GM12878 (cell line): ENCODE data around the gene HACE1. TPM values are rescaled to one million over a fixed set of nuclear protein-coding genes. Genes with fewer than 3 reads are reported as not detected.

Source experiments
- ATAC-seq: fragments of 200-7000 bp; cut with Tn5 transposase; 3 replicates; pipeline ENCODE4 v1.9.1; 2020; ENCODE audit warnings: mild to moderate bottlenecking, moderate library complexity
- BruUV-seq: library from RNA; stranded (reverse); fragments of 400-500 nt; replicated peaks from 2 replicates; lab custom pipeline; 2021; lab: Mats Ljungman, UMichigan
- CTCF ChIA-PET: fragments of 300-600 bp; sonication (Branson Sonifier 250); formaldehyde crosslinking; extraction: SDS; loops from one replicate; lab custom pipeline; 2021; ENCODE audit warnings: inconsistent platforms; lab: Yijun Ruan, JAX
- POLR2A ChIA-PET: fragments of 350-600 bp; formaldehyde crosslinking; extraction: SDS; loops from one replicate; lab custom pipeline; 2021; ENCODE audit warnings: inconsistent platforms; lab: Charles Lee
- RAD21 ChIA-PET: fragments of 300-600 bp; sonication (Branson Sonifier 250); formaldehyde crosslinking; loops from one replicate; lab custom pipeline; 2023; ENCODE audit warnings: antibody characterized with exemption; ENCODE audit not compliant: unreplicated experiment; lab: Charles Lee
- SMC1A ChIA-PET: fragments of 300-600 bp; sonication (Branson Sonifier 250); formaldehyde crosslinking; loops from one replicate; lab custom pipeline; 2023; ENCODE audit not compliant: unreplicated experiment, uncharacterized antibody; lab: Charles Lee
- DNase-seq: peaks from one replicate; pipeline ENCODE4 v3.0.0-alpha.2; 2011; ENCODE audit warnings: low read depth, low spot score
- FAIRE-seq: peaks from 3 replicates; lab custom pipeline; 2011; peaks lifted over from hg19 to GRCh38; lab: Jason Lieb, UNC
- H2AFZ ChIP-seq: 2 replicates; pipeline ENCODE4 v1.6.0; 2011; ENCODE audit warnings: low read depth, low read length, control low read depth; ENCODE audit not compliant: control insufficient read depth
- H3K27ac ChIP-seq: 2 replicates; pipeline ENCODE4 v1.5.1; 2011; ENCODE audit warnings: control low read depth; ENCODE audit not compliant: control insufficient read depth, insufficient read depth
- H3K27me3 ChIP-seq, 2 experiments: replicated peaks in 1 of 2; 2 replicates each; pipeline versions ENCODE4 v1.6.0 to v1.6.1; 2011; ENCODE audit warnings: low read length in 1 of 2; ENCODE audit not compliant: control insufficient read depth in 2 of 2, insufficient read depth in 2 of 2
- H3K36me3 ChIP-seq, 2 experiments: 2 replicates each; pipeline ENCODE4 v1.5.1; 2011; ENCODE audit warnings: low read length in 1 of 2; ENCODE audit not compliant: control insufficient read depth in 2 of 2, insufficient read depth in 2 of 2
- H3K4me1 ChIP-seq: 2 replicates; pipeline ENCODE4 v1.6.1; 2011; ENCODE audit warnings: mild to moderate bottlenecking, low read length, moderate library complexity, mixed read lengths; ENCODE audit not compliant: control insufficient read depth, insufficient read depth
- H3K4me2 ChIP-seq: 2 replicates; pipeline ENCODE4 v1.6.0; 2011; ENCODE audit warnings: control low read depth; ENCODE audit not compliant: control insufficient read depth, insufficient read depth
- H3K4me3 ChIP-seq: fragments of 200-600 bp; sonication (generic); 2 replicates; pipeline ENCODE4 v1.5.1; 2016
- H3K79me2 ChIP-seq: 2 replicates; pipeline ENCODE4 v1.6.0; 2011; ENCODE audit warnings: low read length; ENCODE audit not compliant: control insufficient read depth, insufficient read depth
- H3K9ac ChIP-seq: 2 replicates; pipeline ENCODE4 v1.8.0; 2011; ENCODE audit warnings: low read length, control low read depth, mixed read lengths; ENCODE audit not compliant: control insufficient read depth, insufficient read depth
- H3K9me3 ChIP-seq: replicated peaks from 3 replicates; pipeline ENCODE4 v1.5.1; 2011; ENCODE audit warnings: mild to moderate bottlenecking, low read length; ENCODE audit not compliant: control insufficient read depth, insufficient read depth
- H4K20me1 ChIP-seq: 2 replicates; pipeline ENCODE4 v1.6.0; 2011; ENCODE audit not compliant: control insufficient read depth, insufficient read depth
- BACH1 ChIP-seq: fragments of 450-650 bp; IDR thresholded peaks from 2 replicates; pipeline ENCODE4 v1.6.1; 2017; ENCODE audit warnings: mild to moderate bottlenecking, borderline replicate concordance
- BMI1 ChIP-seq: fragments of 450-650 bp; IDR thresholded peaks from 2 replicates; pipeline ENCODE4 v1.6.1; 2016; ENCODE audit warnings: mild to moderate bottlenecking, moderate library complexity, borderline replicate concordance
- GATAD2B ChIP-seq: fragments of 450-650 bp; conservative IDR thresholded peaks from 2 replicates; pipeline ENCODE4 v1.6.1; 2017; ENCODE audit warnings: low read depth, mild to moderate bottlenecking, moderate library complexity
- IKZF2 ChIP-seq, 2 experiments: fragments of 450-650 bp; IDR thresholded peaks; 2 replicates each; pipeline ENCODE4 v1.6.1; 2017; ENCODE audit warnings: mild to moderate bottlenecking in 2 of 2, moderate library complexity in 2 of 2
- IRF3 ChIP-seq: fragments of 450-650 bp; IDR thresholded peaks from 2 replicates; pipeline ENCODE4 v1.6.1; 2014; ENCODE audit warnings: mild to moderate bottlenecking
- MYB ChIP-seq: fragments of 150-350 bp; IDR thresholded peaks from 2 replicates; pipeline ENCODE4 v1.6.1; 2014; ENCODE audit warnings: mild to moderate bottlenecking, low read depth, low read length, borderline replicate concordance
- PRDM15 ChIP-seq: fragments of 450-650 bp; formaldehyde crosslinking; IDR thresholded peaks from 2 replicates; pipeline ENCODE4 v1.4.0; 2020; ENCODE audit warnings: mild to moderate bottlenecking, moderate library complexity
- RCOR1 ChIP-seq: conservative IDR thresholded peaks from 2 replicates; pipeline ENCODE4 v1.6.1; 2012; ENCODE audit warnings: low read depth, low read length, improper control_type of control experiment
- SMARCA5 ChIP-seq: fragments of 450-650 bp; IDR thresholded peaks from 2 replicates; pipeline ENCODE4 v1.6.1; 2017; ENCODE audit warnings: mild to moderate bottlenecking
- SRF ChIP-seq, 2 experiments: IDR thresholded peaks; 2 replicates each; pipeline ENCODE4 v1.6.1; 2011; ENCODE audit warnings: low read depth in 2 of 2, low read length in 2 of 2, mild to moderate bottlenecking in 1 of 2, moderate library complexity in 1 of 2
- TARDBP ChIP-seq: IDR thresholded peaks from 2 replicates; pipeline ENCODE4 v1.6.1; 2016; ENCODE audit warnings: borderline replicate concordance
- TCF7 ChIP-seq: IDR thresholded peaks from 2 replicates; pipeline ENCODE4 v1.6.1; 2014; ENCODE audit warnings: antibody characterized with exemption, borderline replicate concordance
- ZBTB33 ChIP-seq: fragments of 450-650 bp; IDR thresholded peaks from 2 replicates; pipeline ENCODE4 v1.6.1; 2017; ENCODE audit warnings: mild to moderate bottlenecking
- ZZZ3 ChIP-seq: IDR thresholded peaks from 2 replicates; pipeline ENCODE4 v1.6.1; 2011; ENCODE audit warnings: low read depth; ENCODE audit not compliant: control insufficient read depth, insufficient read length
- WGBS: methylation state at CpG from one replicate; pipeline ENCODE4 v1.1.6; 2016; ENCODE audit warnings: low lambda C conversion rate; ENCODE audit not compliant: insufficient replicate concordance, insufficient coverage; ENCODE audit errors: missing lambda C conversion rate; 5-methylcytosine and 5-hydroxymethylcytosine counted together
- in situ Hi-C: fragments of 300-500 bp; cut with MboI; formaldehyde crosslinking; loops from 9 replicates; pipeline ENCODE4 v1.14.3; 2018; ENCODE audit warnings: mixed read lengths
- intact Hi-C: fragments of 100-400 bp; cut with micrococcal nuclease; formaldehyde crosslinking; loops from one replicate; pipeline ENCODE4 v1.14.2; 2022; ENCODE audit not compliant: unreplicated experiment
- polyA plus RNA-seq, 11 experiments: library from polyadenylated mRNA; depleted of rRNA in 4 of 11; unstranded in 6 of 11; stranded (reverse) in 5 of 11; fragments of >200 nt; fragmentation: Nextera tagmentation in 4 of 11; fragmentation: Illumina TruSeq in 1 of 11; extraction: Ambion mirVana in 4 of 11; extraction: Trizol in 1 of 11; gene quantifications; 1 replicate in 1 of 11; 2 replicates in 10 of 11; pipeline versions ENCODE4 v1.2.1 to v1.2.3, GENCODE V29; 2011 to 2016; ENCODE audit warnings: inconsistent platforms in 2 of 11, missing spikeins in 2 of 11, low read depth in 1 of 11
- total RNA-seq, 4 experiments: library from RNA; depleted of rRNA in 3 of 4; stranded (reverse); fragments of >200 nt in 3 of 4; fragmentation: Illumina TruSeq in 1 of 4; extraction: Trizol in 1 of 4; gene quantifications; 2 replicates each; pipeline versions ENCODE4 v1.2.1 to v1.2.3, GENCODE V29; 2013 to 2021

HACE1 gene
- total and polyA plus RNA-seq, 10 of the 15 experiments (the other 5 are each of a cell fraction or from before 2014, with no cell fraction given), result 1.6 to 16.9 (median 5.6) TPM

GRCh38 chr6:104843229-104843628 lies 16.5 kb downstream of the HACE1 start:
- H4K20me1 ChIP-seq, result no peaks in the 10 kb centered on the region
- FAIRE-seq (no peak), DNase-seq (no peak), ATAC-seq (no peak)
- H3K9ac ChIP-seq, result no peak overlapping the region
- H3K4me1 ChIP-seq, result no peaks in the 10 kb centered on the region
- no peak overlapping the region for H3K4me2 ChIP-seq
- no peak overlapping the region for H3K27ac ChIP-seq
- H3K36me3 ChIP-seq, result no peaks in the 10 kb centered on the region
- intact Hi-C loops (no loop called here), in situ Hi-C loops (no loop called here)
- BruUV-seq, result no TSS peak
- H2AFZ ChIP-seq, result no peak overlapping the region
- RAD21 ChIA-PET, result interaction anchor here (0.7 kb wide), 1 partner anchor 431 kb away, joined by 4 read pairs; no protein-coding TSS in a partner anchor
- TF ChIP-seq BACH1 (no peak), RCOR1 (no peak), MYB (no peak), TARDBP (no peak), IKZF2 (IDR thresholded peaks at IDR 0.05) (no peak), ZBTB33 (no peak), PRDM15 (CRISPR knock-in tag) (no peak), SMARCA5 (no peak), TCF7 (no peak), IRF3 (no peak), GATAD2B (no peak), SRF (IDR thresholded peaks at IDR 0.05; ENCODE audit: low read depth in 2 of 2, low read length in 2 of 2) (no peak), BMI1 (no peak), ZZZ3 (no peak)
- WGBS, result 100% methylated on average over 2 of the region's 2 CpGs
- SMC1A ChIA-PET, result no interaction called here
- H3K4me3 ChIP-seq, result no peak overlapping the region
- POLR2A ChIA-PET, result no interaction called here
- H3K79me2 ChIP-seq, result no peaks in the 10 kb centered on the region
- no peaks in the 10 kb centered on the region for H3K9me3 ChIP-seq
- CTCF ChIA-PET, result no interaction called here
- no peaks in the 10 kb centered on the region for H3K27me3 ChIP-seq
